Measurements from ENCODE around the gene MAGI2.

Gene MAGI2

GRCh38 chr7:78279032-78279431, 1174.4 kb downstream of the MAGI2 start:
- FAIRE-seq (no peak), DNase-seq (ENCODE audit: insufficient read length, low spot score) (no peak)
- TF ChIP-seq TAF1 (IDR thresholded peaks at IDR 0.05; ENCODE audit: low read depth, low read length): no peak
- no peak for TF ChIP-seq POLR2A (IDR thresholded peaks at IDR 0.05; ENCODE audit: low read depth, low read length)
- TF ChIP-seq SPI1 (IDR thresholded peaks at IDR 0.05; ENCODE audit: low read depth, low read length): no peak
- no peak for TF ChIP-seq POU2F2 (IDR thresholded peaks at IDR 0.05; ENCODE audit: low read depth, low read length)
- TF ChIP-seq POLR2AphosphoS5 (IDR thresholded peaks at IDR 0.05; ENCODE audit: low read depth, low read length): no peak
- TF ChIP-seq PAX5 (IDR thresholded peaks at IDR 0.05; ENCODE audit: insufficient read depth, low read length, severe bottlenecking): no peak

- TF ChIP-seq PAX5 (IDR thresholded peaks at IDR 0.05; ENCODE audit: insufficient read depth, low read length, severe bottlenecking): no peak
- no peak for TF ChIP-seq POLR2A (IDR thresholded peaks at IDR 0.05; ENCODE audit: low read depth, low read length)
- TF ChIP-seq POU2F2 (IDR thresholded peaks at IDR 0.05; ENCODE audit: low read depth, low read length): no peak
- FAIRE-seq: no peak
These were observed 1186.3 kb downstream of the MAGI2 start for GRCh38 chr7:78267141-78267540.

GRCh38 chr7:78265486-78265885, 1188.0 kb downstream of the MAGI2 start:
- FAIRE-seq (no peak), DNase-seq (ENCODE audit: insufficient read length, low spot score) (no peak)
- no peak for TF ChIP-seq POLR2AphosphoS5 (IDR thresholded peaks at IDR 0.05; ENCODE audit: low read depth, low read length)
- TF ChIP-seq POU2F2 (IDR thresholded peaks at IDR 0.05; ENCODE audit: low read depth, low read length): no peak
- no peak for TF ChIP-seq POLR2A (IDR thresholded peaks at IDR 0.05; ENCODE audit: low read depth, low read length)
- no peak for TF ChIP-seq PAX5 (IDR thresholded peaks at IDR 0.05; ENCODE audit: insufficient read depth, low read length, severe bottlenecking)
- no peak for TF ChIP-seq TAF1 (IDR thresholded peaks at IDR 0.05; ENCODE audit: low read depth, low read length)
- TF ChIP-seq SPI1 (IDR thresholded peaks at IDR 0.05; ENCODE audit: low read depth, low read length): no peak

More at GRCh38 chr7:78267141-78267540, 1186.3 kb downstream of the MAGI2 start:
- no peak for DNase-seq (ENCODE audit: insufficient read length, low spot score)

DNA sequence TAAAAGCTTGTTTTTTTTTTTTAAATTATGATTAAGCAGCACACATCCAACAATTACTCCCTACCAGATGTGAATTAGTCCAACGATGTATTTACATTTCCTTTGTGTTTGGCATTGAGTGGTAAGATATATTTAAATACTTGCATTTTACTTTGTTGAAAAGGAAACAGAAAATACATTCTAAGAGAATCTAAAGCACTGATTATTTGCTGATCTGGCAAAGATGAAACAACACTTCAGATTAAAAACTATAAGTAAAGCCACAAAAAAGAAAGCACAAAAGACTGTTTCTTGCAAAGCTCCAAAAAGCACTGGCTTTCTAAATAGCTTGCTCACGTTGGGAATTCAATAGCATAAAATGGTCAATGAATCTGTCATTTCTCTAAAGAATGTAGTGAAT, 1188.4 kb downstream of the MAGI2 start:
- no peak for DNase-seq (ENCODE audit: insufficient read length, low spot score)
- TF ChIP-seq POLR2A (IDR thresholded peaks at IDR 0.05; ENCODE audit: low read depth, low read length) (no peak), PAX5 (IDR thresholded peaks at IDR 0.05; ENCODE audit: insufficient read depth, low read length, severe bottlenecking) (no peak), POLR2AphosphoS5 (IDR thresholded peaks at IDR 0.05; ENCODE audit: low read depth, low read length) (no peak), TAF1 (IDR thresholded peaks at IDR 0.05; ENCODE audit: low read depth, low read length) (no peak)
- no peak for FAIRE-seq

- no peak for FAIRE-seq
- TF ChIP-seq SPI1 (IDR thresholded peaks at IDR 0.05; ENCODE audit: low read depth, low read length): peak; percentile 55; the same call in 1 of the 2 replicates
- no peak for TF ChIP-seq PAX5 (IDR thresholded peaks at IDR 0.05; ENCODE audit: insufficient read depth, low read length, severe bottlenecking)
- DNase-seq (ENCODE audit: insufficient read length, low spot score): no peak
These were observed 1189.4 kb downstream of the MAGI2 start for GRCh38 chr7:78264105-78264504.

DNA sequence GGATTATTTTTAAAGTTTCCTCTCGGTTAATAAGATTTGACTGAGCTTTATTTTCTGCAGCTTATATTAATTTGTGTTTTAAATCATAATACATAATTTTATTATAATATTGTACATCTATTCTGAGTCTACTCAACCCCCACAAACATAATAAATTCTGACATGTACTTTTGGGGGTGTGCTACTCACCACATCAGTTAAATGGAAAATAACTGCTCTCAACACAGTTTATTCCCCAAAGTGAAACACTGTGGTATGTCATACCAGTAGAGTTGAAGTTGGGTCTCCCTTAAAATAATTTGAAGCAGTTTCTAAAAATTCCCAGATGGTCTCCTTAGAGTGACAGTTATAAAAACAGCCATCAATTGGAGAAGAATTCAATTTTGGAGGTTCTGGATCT, 1191.7 kb downstream of the MAGI2 start:
- FAIRE-seq: no peak

DNA sequence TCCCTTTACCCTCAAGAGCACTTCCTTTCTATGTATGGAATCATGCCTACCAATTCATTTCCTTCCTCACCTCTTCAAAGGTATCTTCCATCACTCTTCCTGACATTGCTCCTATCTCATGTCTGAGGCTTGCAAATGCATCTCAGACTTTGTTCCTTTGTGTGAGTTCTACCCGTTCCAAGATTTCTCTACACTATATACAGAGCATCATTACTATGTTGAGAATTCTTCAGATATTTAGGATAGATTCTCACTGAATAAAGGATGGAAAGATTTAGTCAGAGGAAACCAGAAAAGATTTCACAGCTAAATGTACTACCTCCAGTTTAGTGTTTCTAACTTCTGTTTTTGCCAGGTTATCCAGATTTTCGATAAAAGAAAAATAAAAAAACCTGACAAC, 1192.2 kb downstream of the MAGI2 start:
- DNase-seq (ENCODE audit: insufficient read length, low spot score) (no peak), FAIRE-seq (no peak)
- TF ChIP-seq POLR2AphosphoS5 (IDR thresholded peaks at IDR 0.05; ENCODE audit: low read depth, low read length) (no peak), PAX5 (IDR thresholded peaks at IDR 0.05; ENCODE audit: insufficient read depth, low read length, severe bottlenecking) (no peak), POLR2A (IDR thresholded peaks at IDR 0.05; ENCODE audit: low read depth, low read length) (no peak), POU2F2 (IDR thresholded peaks at IDR 0.05; ENCODE audit: low read depth, low read length) (no peak), TAF1 (IDR thresholded peaks at IDR 0.05; ENCODE audit: low read depth, low read length) (no peak), SPI1 (IDR thresholded peaks at IDR 0.05; ENCODE audit: low read depth, low read length) (no peak)

More for the DNA sequence above, 1191.7 kb downstream of the MAGI2 start:
- no peak for TF ChIP-seq POLR2AphosphoS5 (IDR thresholded peaks at IDR 0.05; ENCODE audit: low read depth, low read length)
- no peak for TF ChIP-seq PAX5 (IDR thresholded peaks at IDR 0.05; ENCODE audit: insufficient read depth, low read length, severe bottlenecking)
- no peak for DNase-seq (ENCODE audit: insufficient read length, low spot score)

- FAIRE-seq: no peak
- no peak for TF ChIP-seq POU2F2 (IDR thresholded peaks at IDR 0.05; ENCODE audit: low read depth, low read length)
- no peak for TF ChIP-seq PAX5 (IDR thresholded peaks at IDR 0.05; ENCODE audit: insufficient read depth, low read length, severe bottlenecking)
- no peak for DNase-seq (ENCODE audit: insufficient read length, low spot score)
These were observed 1192.6 kb downstream of the MAGI2 start for GRCh38 chr7:78260826-78261225.

DNA sequence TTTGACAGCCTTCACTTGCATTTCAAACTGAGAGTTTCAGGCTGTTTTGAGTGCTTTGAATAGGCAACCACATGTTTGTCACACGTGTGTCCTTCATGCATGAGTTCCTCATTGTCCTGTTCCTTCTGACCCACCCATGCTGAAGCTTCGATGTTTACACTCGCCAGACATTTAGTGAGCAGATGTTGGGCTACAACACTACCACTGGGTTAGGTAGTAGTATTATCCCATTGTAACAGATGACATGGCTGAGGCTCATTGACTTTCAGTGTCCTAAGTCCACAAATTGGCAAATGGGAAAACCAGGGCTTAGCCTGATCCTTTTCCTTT, 1198.8 kb downstream of the MAGI2 start:
- FAIRE-seq (no peak), DNase-seq (ENCODE audit: insufficient read length, low spot score) (no peak)
- TF ChIP-seq POLR2A (IDR thresholded peaks at IDR 0.05; ENCODE audit: low read depth, low read length): no peak
- TF ChIP-seq POLR2AphosphoS5 (IDR thresholded peaks at IDR 0.05; ENCODE audit: low read depth, low read length): no peak
- TF ChIP-seq SPI1 (IDR thresholded peaks at IDR 0.05; ENCODE audit: low read depth, low read length): no peak

GRCh38 chr7:78253850-78254725, 1199.4 kb downstream of the MAGI2 start:
- DNase-seq (ENCODE audit: insufficient read length, low spot score): no peak
- FAIRE-seq: no peak
- TF ChIP-seq TAF1 (IDR thresholded peaks at IDR 0.05; ENCODE audit: low read depth, low read length) (no peak), PAX5 (IDR thresholded peaks at IDR 0.05; ENCODE audit: insufficient read depth, low read length, severe bottlenecking) (no peak), POU2F2 (IDR thresholded peaks at IDR 0.05; ENCODE audit: low read depth, low read length) (no peak), SPI1 (IDR thresholded peaks at IDR 0.05; ENCODE audit: low read depth, low read length) (no peak), POLR2A (IDR thresholded peaks at IDR 0.05; ENCODE audit: low read depth, low read length) (no peak), POLR2AphosphoS5 (IDR thresholded peaks at IDR 0.05; ENCODE audit: low read depth, low read length) (no peak)

DNA sequence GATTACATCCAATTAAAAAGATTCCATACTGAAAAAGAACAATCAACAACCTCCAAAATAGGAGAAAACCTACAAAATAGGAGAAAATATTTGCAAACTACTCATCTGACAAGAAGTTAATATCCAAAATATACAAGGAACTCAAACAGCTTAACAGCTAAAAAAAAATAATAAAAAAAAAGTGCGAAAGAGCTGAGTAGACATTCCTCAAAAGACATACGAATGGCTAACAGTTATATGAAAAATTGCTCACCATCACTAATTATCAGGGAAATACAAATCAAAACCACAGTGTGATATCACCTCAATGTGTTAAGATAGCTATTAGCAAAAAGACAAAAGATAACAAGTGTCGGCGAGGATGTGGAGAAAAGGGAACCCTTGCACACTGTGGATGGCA, 1204.6 kb downstream of the MAGI2 start:
- TF ChIP-seq POLR2AphosphoS5 (IDR thresholded peaks at IDR 0.05; ENCODE audit: low read depth, low read length) (no peak), TAF1 (IDR thresholded peaks at IDR 0.05; ENCODE audit: low read depth, low read length) (no peak), PAX5 (IDR thresholded peaks at IDR 0.05; ENCODE audit: insufficient read depth, low read length, severe bottlenecking) (no peak), POU2F2 (IDR thresholded peaks at IDR 0.05; ENCODE audit: low read depth, low read length) (no peak), SPI1 (IDR thresholded peaks at IDR 0.05; ENCODE audit: low read depth, low read length) (no peak), POLR2A (IDR thresholded peaks at IDR 0.05; ENCODE audit: low read depth, low read length) (no peak)
- FAIRE-seq: no peak
- DNase-seq (ENCODE audit: insufficient read length, low spot score): no peak

All from GM12891 (cell line).